Measurements from ENCODE around the gene TRAF4.

DNA sequence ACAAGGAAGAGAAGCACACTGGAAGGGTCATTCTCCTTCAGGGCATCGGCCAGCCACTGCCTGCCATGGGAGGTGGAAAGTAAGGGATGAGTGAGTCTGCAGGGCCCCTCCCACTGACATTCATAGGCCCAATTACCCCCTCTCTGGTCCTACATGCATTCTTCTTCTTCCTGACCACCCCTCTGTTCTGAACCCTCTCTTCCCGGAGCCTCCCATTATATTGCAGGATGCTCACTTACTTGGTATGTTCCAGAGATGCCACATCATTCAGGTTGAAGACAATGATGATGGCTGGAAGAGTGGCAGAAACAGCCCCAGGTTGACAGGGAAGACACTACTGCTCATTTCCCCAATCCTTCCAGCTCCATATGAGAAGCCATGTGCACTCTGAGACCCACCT, 28.6 kb upstream of the TRAF4 start:
- TF ChIP-seq, protein P1, sequence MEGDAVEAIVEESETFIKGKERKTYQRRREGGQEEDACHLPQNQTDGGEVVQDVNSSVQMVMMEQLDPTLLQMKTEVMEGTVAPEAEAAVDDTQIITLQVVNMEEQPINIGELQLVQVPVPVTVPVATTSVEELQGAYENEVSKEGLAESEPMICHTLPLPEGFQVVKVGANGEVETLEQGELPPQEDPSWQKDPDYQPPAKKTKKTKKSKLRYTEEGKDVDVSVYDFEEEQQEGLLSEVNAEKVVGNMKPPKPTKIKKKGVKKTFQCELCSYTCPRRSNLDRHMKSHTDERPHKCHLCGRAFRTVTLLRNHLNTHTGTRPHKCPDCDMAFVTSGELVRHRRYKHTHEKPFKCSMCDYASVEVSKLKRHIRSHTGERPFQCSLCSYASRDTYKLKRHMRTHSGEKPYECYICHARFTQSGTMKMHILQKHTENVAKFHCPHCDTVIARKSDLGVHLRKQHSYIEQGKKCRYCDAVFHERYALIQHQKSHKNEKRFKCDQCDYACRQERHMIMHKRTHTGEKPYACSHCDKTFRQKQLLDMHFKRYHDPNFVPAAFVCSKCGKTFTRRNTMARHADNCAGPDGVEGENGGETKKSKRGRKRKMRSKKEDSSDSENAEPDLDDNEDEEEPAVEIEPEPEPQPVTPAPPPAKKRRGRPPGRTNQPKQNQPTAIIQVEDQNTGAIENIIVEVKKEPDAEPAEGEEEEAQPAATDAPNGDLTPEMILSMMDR (IDR thresholded peaks at IDR 0.05 in 2 of 3, conservative IDR thresholded peaks at IDR 0.05 in 1 of 3; ENCODE audit: control insufficient read depth in 2 of 3, extremely low read depth in 1 of 3, insufficient read depth in 1 of 3, low read depth in 3 of 3, low read length in 3 of 3) = no peak
- TF ChIP-seq SIN3A (IDR thresholded peaks at IDR 0.05; ENCODE audit: low read depth, low read length) (no peak), RCOR1 (conservative IDR thresholded peaks at IDR 0.05; ENCODE audit: low read depth, low read length) (no peak), FOXM1 (IDR thresholded peaks at IDR 0.05; ENCODE audit: low read depth, low read length) (no peak), BRCA1 (IDR thresholded peaks at IDR 0.05; ENCODE audit: low read depth, low read length) (no peak), ZNF24 (IDR thresholded peaks at IDR 0.05) (no peak), FOXK2 (IDR thresholded peaks at IDR 0.05) (no peak), POLR2A (IDR thresholded peaks at IDR 0.05; ENCODE audit: low read depth, low read length) (no peak)
- TF ChIP-seq, protein P2, sequence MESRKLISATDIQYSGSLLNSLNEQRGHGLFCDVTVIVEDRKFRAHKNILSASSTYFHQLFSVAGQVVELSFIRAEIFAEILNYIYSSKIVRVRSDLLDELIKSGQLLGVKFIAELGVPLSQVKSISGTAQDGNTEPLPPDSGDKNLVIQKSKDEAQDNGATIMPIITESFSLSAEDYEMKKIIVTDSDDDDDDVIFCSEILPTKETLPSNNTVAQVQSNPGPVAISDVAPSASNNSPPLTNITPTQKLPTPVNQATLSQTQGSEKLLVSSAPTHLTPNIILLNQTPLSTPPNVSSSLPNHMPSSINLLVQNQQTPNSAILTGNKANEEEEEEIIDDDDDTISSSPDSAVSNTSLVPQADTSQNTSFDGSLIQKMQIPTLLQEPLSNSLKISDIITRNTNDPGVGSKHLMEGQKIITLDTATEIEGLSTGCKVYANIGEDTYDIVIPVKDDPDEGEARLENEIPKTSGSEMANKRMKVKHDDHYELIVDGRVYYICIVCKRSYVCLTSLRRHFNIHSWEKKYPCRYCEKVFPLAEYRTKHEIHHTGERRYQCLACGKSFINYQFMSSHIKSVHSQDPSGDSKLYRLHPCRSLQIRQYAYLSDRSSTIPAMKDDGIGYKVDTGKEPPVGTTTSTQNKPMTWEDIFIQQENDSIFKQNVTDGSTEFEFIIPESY (IDR thresholded peaks at IDR 0.05) = no peak
- TF ChIP-seq, protein P3, sequence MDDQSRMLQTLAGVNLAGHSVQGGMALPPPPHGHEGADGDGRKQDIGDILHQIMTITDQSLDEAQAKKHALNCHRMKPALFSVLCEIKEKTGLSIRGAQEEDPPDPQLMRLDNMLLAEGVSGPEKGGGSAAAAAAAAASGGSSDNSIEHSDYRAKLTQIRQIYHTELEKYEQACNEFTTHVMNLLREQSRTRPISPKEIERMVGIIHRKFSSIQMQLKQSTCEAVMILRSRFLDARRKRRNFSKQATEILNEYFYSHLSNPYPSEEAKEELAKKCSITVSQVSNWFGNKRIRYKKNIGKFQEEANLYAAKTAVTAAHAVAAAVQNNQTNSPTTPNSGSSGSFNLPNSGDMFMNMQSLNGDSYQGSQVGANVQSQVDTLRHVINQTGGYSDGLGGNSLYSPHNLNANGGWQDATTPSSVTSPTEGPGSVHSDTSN (IDR thresholded peaks at IDR 0.05; ENCODE audit: insufficient replicate concordance, low read depth, low read length) = no peak
